ENCODE results near the gene ADCY7. TPM values are rescaled to one million over a fixed set of nuclear protein-coding genes. Genes with fewer than 3 reads are reported as not detected.

Gene ADCY7
- total and polyA plus RNA-seq, 4 donors: 4.0 to 75.8 (median 20.2) TPM

DNA sequence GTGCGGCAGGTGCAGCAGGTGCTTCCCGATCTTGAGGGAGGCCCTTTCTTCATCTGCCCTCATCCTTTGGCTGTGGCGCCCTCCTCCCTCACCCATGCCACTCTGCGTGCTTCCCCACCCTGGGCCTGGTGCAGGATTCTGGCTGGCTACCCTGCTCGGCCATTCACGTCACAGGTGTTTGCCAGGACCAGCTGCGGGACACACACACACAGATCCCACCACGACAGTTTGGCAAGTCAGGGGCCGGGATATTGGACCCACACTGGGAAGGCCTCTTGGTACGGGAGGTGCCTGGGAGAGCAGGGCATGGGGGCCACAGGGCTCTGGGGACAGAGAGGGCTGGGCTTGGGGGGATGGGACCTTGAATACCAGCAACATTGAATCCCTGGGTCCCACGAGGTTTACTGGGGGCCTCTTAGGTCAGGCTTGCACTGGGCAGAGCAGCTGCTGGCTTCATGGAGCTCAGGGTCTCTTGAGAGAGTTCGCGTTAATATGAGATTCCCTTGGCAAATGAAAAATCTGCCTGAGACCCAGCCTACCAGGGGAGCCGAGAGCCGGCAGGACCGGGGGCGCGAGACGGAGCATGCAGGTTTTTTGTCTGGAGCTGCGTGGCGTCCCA, 15.1 kb downstream of the ADCY7 start:
- Histone ChIP-seq H3K9me3 (ENCODE audit: control insufficient read depth, low read length) (no peaks in the 10 kb centered on the region), H3K27ac (ENCODE audit: low read depth in 1 of 2, low read length in 2 of 2) (no peak overlapping the region), H3K27me3 (ENCODE audit: control insufficient read depth in 1 of 2, insufficient read depth in 2 of 2, low read length in 1 of 2) (no peaks in the 10 kb centered on the region), H3K36me3 (ENCODE audit: control insufficient read depth in 1 of 2, insufficient read depth in 2 of 2, low read length in 1 of 2) (no peaks in the 10 kb centered on the region), H3K4me1 (ENCODE audit: control insufficient read depth in 1 of 2, insufficient read depth in 2 of 2, low read length in 2 of 2) (no peaks in the 10 kb centered on the region), H3K4me3 (ENCODE audit: low read length in 2 of 2) (no peak overlapping the region)
- DNase-seq: peak; percentile 53 to 73
- no peak for ATAC-seq (ENCODE audit: low FRiP score)
- intact Hi-C loops (cut with DNase I): no loop called here
- WGBS, 2 donors: 56 to 65% methylated on average over 21 of the region's 21 CpGs

DNA sequence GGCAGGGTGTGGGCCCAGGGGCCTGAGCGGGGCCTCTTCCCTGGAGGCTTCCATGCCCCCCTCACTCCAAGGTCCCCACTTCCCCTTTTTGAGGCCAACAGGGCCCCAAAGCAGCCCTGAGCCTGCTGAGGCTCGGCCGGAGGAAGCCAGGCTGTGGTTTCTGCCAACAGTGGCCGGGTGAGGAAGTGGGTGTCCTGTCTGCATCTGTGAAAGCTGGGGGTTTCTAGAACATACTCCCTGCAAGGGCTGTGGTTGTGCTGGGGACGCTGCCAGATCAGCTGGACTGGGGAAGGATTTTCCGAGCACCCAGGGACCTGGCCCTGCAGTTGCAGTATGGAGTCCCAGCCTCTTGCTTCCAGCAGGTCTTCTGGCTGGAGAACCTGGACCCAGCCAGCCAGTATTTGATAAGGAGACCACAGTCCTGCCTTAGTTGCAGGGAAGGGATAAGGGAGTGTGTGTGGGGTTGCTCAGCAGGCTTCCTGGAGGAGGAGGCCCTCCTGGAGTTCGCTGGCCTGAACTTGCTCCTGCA, 15.7 kb downstream of the ADCY7 start:
- Histone ChIP-seq H3K27ac (ENCODE audit: low read depth in 1 of 2, low read length in 2 of 2) (no peak overlapping the region), H3K4me1 (ENCODE audit: control insufficient read depth in 1 of 2, insufficient read depth in 2 of 2, low read length in 2 of 2) (no peaks in the 10 kb centered on the region), H3K27me3 (ENCODE audit: control insufficient read depth in 1 of 2, insufficient read depth in 2 of 2, low read length in 1 of 2) (no peaks in the 10 kb centered on the region), H3K36me3 (ENCODE audit: control insufficient read depth in 1 of 2, insufficient read depth in 2 of 2, low read length in 1 of 2) (no peaks in the 10 kb centered on the region), H3K4me3 (ENCODE audit: low read length in 2 of 2) (no peak overlapping the region), H3K9me3 (ENCODE audit: control insufficient read depth, low read length) (no peaks in the 10 kb centered on the region)
- DNase-seq (peak; percentile 84 to 93), ATAC-seq (ENCODE audit: low FRiP score) (peak; percentile 55)
- intact Hi-C loops (cut with DNase I): no loop called here
- 24 to 37% methylated on average over 7 of the region's 7 CpGs for WGBS, 2 donors

DNA sequence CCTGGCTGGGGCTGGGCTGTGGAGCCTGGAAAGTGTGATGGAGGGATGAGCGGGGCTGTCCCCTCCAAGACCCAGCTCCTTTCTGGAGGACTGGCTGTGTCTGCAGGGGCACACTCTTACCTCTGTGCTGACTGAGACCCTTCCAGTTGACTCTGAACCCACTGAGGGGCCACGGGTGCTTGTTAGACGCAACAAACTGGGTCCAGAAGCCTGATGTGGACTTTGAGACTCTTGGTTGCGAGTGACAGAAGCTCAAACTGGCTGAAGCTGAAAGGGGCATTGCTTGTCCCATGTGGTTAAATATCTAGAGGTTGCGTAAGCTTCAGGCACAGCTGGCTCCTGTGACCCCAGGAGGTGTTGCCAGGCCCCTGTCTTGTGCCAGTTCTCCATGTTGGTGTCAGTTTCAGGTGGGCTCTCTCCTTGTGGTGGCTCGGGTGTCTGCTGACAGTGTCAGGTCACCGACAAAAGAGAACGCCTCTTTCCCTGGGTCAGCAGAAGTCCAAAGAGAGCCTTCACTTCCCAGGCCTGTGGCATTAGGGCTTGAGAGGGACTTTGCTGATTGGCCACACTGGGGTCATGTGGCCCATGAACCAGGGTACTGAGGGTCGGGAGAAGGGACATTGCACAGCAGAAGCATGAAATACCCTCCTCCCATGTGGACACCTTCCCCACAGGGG, 16.7 kb downstream of the ADCY7 start:
- no peaks in the 10 kb centered on the region for H3K4me1 ChIP-seq (ENCODE audit: control insufficient read depth in 1 of 2, insufficient read depth in 2 of 2, low read length in 2 of 2)
- no peaks in the 10 kb centered on the region for H3K36me3 ChIP-seq (ENCODE audit: control insufficient read depth in 1 of 2, insufficient read depth in 2 of 2, low read length in 1 of 2)
- intact Hi-C loops (cut with DNase I): no loop called here
- no peak overlapping the region for H3K27ac ChIP-seq (ENCODE audit: low read depth in 1 of 2, low read length in 2 of 2)
- no peaks in the 10 kb centered on the region for H3K27me3 ChIP-seq (ENCODE audit: control insufficient read depth in 1 of 2, insufficient read depth in 2 of 2, low read length in 1 of 2)
- no peaks in the 10 kb centered on the region for H3K9me3 ChIP-seq (ENCODE audit: control insufficient read depth, low read length)
- DNase-seq (peak in 1 of 2 donors; percentile 48), ATAC-seq (ENCODE audit: low FRiP score) (no peak)
- 90 to 92% methylated on average over 9 of the region's 9 CpGs for WGBS, 2 donors
- H3K4me3 ChIP-seq (ENCODE audit: low read length in 2 of 2): no peak overlapping the region

DNA sequence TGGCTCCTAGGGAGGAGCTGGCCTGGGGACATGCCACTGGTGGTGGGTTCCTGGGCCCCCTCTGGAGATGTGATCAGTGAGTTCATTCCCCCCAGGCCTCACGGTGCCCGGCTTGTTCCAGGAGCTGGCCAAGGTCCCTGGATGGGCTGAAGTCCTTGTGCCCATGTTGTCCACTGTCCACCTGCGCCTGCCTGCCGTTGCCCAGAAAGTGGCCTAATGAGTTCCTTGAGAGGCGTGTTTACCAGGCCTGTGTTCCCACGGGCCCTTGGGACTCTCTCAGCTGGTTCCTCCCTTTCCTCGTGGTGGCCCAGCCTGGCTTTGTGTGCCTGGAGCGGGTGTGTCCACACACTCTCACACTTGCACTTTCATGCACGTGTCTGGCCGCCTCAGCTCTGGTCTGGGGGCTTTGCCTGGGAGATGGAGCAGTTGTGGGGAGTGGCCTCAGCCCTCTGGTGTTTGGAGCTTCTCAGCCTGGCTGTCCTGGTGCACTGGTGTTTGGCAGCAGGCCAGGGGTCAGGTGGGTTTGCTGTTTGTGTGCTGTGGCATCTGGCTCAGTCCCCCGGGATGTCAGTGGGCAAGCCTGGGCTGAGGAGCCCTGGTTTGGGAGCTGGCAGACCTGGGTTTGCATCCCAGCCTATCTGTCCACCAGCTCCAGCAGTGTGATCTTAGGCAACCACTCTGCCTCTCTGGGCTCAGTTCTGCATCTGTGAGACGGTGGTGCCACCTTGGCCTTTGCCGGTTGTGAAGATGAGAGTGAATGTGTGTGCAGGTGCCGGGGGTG, 18.0 kb downstream of the ADCY7 start:
- no peak overlapping the region for H3K27ac ChIP-seq (ENCODE audit: low read depth in 1 of 2, low read length in 2 of 2)
- H3K9me3 ChIP-seq (ENCODE audit: control insufficient read depth, low read length): no peaks in the 10 kb centered on the region
- intact Hi-C loops (cut with DNase I): no loop called here
- ATAC-seq (ENCODE audit: low FRiP score) (no peak), DNase-seq (peak in 1 of 2 donors; percentile 75)
- H3K4me1 ChIP-seq (ENCODE audit: control insufficient read depth in 1 of 2, insufficient read depth in 2 of 2, low read length in 2 of 2): no peaks in the 10 kb centered on the region
- 72 to 77% methylated on average over 14 of the region's 14 CpGs for whole genome bisulfite sequencing, 2 donors
- no peaks in the 10 kb centered on the region for H3K36me3 ChIP-seq (ENCODE audit: control insufficient read depth in 1 of 2, insufficient read depth in 2 of 2, low read length in 1 of 2)
- H3K4me3 ChIP-seq (ENCODE audit: low read length in 2 of 2): no peak overlapping the region
- no peaks in the 10 kb centered on the region for H3K27me3 ChIP-seq (ENCODE audit: control insufficient read depth in 1 of 2, insufficient read depth in 2 of 2, low read length in 1 of 2)

DNA sequence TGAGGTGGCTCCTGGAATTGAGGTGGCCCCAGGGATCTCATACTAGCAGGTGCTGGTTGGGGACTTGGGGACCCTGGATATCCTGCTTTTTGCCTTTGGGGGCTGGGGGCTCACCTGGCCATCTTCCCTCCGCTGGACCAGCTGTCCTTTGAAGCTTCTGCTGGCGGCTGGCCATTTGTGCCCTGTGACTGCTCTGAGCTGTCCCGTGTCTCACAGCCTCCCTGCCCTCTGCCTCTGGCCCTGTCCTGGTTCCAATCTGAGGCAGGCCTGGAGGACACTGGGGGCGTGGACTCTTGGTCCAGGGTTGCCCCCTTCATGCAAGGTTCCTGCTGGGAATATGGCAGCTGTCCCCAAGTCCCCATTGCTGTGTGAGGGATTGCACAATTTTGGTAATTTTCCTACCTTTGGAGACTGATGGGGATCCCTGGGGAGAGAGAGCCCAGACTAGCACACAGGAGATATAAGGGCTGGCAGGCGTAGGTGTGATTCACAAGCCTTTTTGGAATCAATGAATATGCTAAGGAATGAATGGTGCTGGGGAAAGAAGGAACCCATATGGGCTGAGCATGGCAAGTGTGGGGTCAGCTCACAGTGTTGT, 19.2 kb downstream of the ADCY7 start:
- Histone ChIP-seq H3K4me3 (ENCODE audit: low read length in 2 of 2) (no peak overlapping the region), H3K9me3 (ENCODE audit: control insufficient read depth, low read length) (no peaks in the 10 kb centered on the region), H3K27me3 (ENCODE audit: control insufficient read depth in 1 of 2, insufficient read depth in 2 of 2, low read length in 1 of 2) (no peaks in the 10 kb centered on the region), H3K4me1 (ENCODE audit: control insufficient read depth in 1 of 2, insufficient read depth in 2 of 2, low read length in 2 of 2) (no peaks in the 10 kb centered on the region), H3K36me3 (ENCODE audit: control insufficient read depth in 1 of 2, insufficient read depth in 2 of 2, low read length in 1 of 2) (no peaks in the 10 kb centered on the region), H3K27ac (ENCODE audit: low read depth in 1 of 2, low read length in 2 of 2) (no peak overlapping the region)
- DNase-seq: no peak
- intact Hi-C loops (cut with DNase I): no loop called here
- WGBS, 2 donors: 64 to 67% methylated on average over 5 of the region's 5 CpGs
- no peak for ATAC-seq (ENCODE audit: low FRiP score)

DNA sequence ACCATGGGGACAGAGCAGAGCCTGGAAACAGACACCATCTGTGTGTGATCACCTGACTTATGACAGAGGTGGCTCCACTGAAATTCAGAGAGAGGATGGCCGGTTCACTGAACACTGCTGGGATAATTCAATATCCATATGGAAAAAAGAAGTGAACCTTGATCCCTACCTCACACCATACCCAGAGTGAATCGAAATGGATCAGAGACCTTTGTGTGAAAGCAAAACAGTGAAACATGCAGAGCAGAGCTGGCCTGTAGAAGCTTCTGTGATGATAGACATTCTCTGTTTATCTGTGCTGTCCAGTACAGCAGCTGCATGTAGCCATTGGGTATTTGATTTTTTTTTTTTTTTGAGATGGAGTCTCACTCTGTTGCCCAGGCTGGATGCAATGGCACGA, 20.3 kb downstream of the ADCY7 start:
- intact Hi-C loops (cut with DNase I): no loop called here
- 99 to 100% methylated on average over 3 of the region's 3 CpGs for WGBS, 2 donors
- no peak overlapping the region for H3K4me3 ChIP-seq (ENCODE audit: low read length in 2 of 2)
- H3K27me3 ChIP-seq (ENCODE audit: control insufficient read depth in 1 of 2, insufficient read depth in 2 of 2, low read length in 1 of 2): no peaks in the 10 kb centered on the region
- ATAC-seq (ENCODE audit: low FRiP score) (no peak), DNase-seq (no peak)
- H3K27ac ChIP-seq (ENCODE audit: low read depth in 1 of 2, low read length in 2 of 2): no peak overlapping the region
- no peaks in the 10 kb centered on the region for H3K36me3 ChIP-seq (ENCODE audit: control insufficient read depth in 1 of 2, insufficient read depth in 2 of 2, low read length in 1 of 2)
- no peaks in the 10 kb centered on the region for H3K4me1 ChIP-seq (ENCODE audit: control insufficient read depth in 1 of 2, insufficient read depth in 2 of 2, low read length in 2 of 2)
- no peaks in the 10 kb centered on the region for H3K9me3 ChIP-seq (ENCODE audit: control insufficient read depth, low read length)

DNA sequence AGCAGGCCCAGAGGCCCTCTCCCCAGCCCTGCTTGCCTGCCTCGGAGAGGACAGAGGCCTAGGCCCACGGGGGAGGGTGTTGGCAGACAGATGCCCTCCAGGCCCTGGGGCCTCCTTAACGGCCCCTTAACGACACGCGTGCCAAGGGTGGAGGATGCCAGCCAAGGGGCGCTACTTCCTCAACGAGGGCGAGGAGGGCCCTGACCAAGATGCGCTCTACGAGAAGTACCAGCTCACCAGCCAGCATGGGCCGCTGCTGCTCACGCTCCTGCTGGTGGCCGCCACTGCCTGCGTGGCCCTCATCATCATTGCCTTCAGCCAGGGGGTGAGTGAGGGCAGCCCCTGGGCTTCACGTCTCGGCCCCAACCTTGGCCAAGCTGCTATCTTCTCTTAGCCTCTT, 21.7 kb downstream of the ADCY7 start:
- Histone ChIP-seq H3K27me3 (ENCODE audit: control insufficient read depth in 1 of 2, insufficient read depth in 2 of 2, low read length in 1 of 2) (no peaks in the 10 kb centered on the region), H3K36me3 (ENCODE audit: control insufficient read depth in 1 of 2, insufficient read depth in 2 of 2, low read length in 1 of 2) (no peaks in the 10 kb centered on the region), H3K4me1 (ENCODE audit: control insufficient read depth in 1 of 2, insufficient read depth in 2 of 2, low read length in 2 of 2) (no peaks in the 10 kb centered on the region), H3K27ac (ENCODE audit: low read depth in 1 of 2, low read length in 2 of 2) (no peak overlapping the region), H3K4me3 (ENCODE audit: low read length in 2 of 2) (no peak overlapping the region), H3K9me3 (ENCODE audit: control insufficient read depth, low read length) (no peaks in the 10 kb centered on the region)
- 88 to 96% methylated on average over 14 to 17 of the region's 17 CpGs for WGBS, 2 donors
- ATAC-seq (ENCODE audit: low FRiP score) (no peak), DNase-seq (no peak)
- intact Hi-C loops (cut with DNase I): no loop called here

DNA sequence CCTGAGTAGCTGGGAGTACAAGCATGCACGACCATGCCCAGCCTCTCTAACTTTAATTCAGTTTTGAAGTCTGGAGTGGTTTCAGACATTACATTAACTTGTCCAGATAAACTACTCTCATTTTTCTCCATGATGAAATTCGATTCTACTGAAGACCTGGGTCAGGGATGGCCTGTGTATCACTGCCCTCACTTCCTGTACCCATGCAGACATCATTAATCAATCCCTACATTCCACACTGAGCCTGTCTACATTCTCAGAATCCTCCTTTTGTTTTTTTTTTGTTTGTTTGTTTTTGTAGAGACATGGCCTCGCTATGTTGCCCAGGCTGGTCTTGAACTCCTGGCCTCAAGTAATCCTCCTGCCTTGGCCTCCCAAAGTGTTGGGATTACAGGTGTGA, 22.6 kb downstream of the ADCY7 start:
- Histone ChIP-seq H3K36me3 (ENCODE audit: control insufficient read depth in 1 of 2, insufficient read depth in 2 of 2, low read length in 1 of 2) (no peaks in the 10 kb centered on the region), H3K27me3 (ENCODE audit: control insufficient read depth in 1 of 2, insufficient read depth in 2 of 2, low read length in 1 of 2) (no peaks in the 10 kb centered on the region)

More for the DNA sequence above, 22.6 kb downstream of the ADCY7 start:
- H3K9me3 ChIP-seq (ENCODE audit: control insufficient read depth, low read length): no peaks in the 10 kb centered on the region
- H3K4me3 ChIP-seq (ENCODE audit: low read length in 2 of 2): no peak overlapping the region
- whole genome bisulfite sequencing, 2 donors: 84 to 90% methylated on average over 3 of the region's 3 CpGs
- DNase-seq: no peak
- H3K4me1 ChIP-seq (ENCODE audit: control insufficient read depth in 1 of 2, insufficient read depth in 2 of 2, low read length in 2 of 2): no peaks in the 10 kb centered on the region
- intact Hi-C loops (cut with DNase I): no loop called here
- H3K27ac ChIP-seq (ENCODE audit: low read depth in 1 of 2, low read length in 2 of 2): no peak overlapping the region
- ATAC-seq (ENCODE audit: low FRiP score): no peak

Measured in aorta (tissue), 5 donors.